Neural progenitor cell (in vitro differentiated cells): ENCODE results near the gene ITPR1. TPM values are rescaled to one million over a fixed set of nuclear protein-coding genes. Genes with fewer than 3 reads are reported as not detected.

Source experiments
- DNase-seq: peaks from one replicate; pipeline ENCODE4 v3.0.0-alpha.2; 2016; ENCODE audit warnings: low spot score
- H2AFZ ChIP-seq: fragments of 200-600 bp; sonication (generic); replicated peaks from 2 replicates; pipeline ENCODE4 v1.6.1; 2016; ENCODE audit warnings: antibody characterized with exemption
- H3F3A ChIP-seq: fragments of 200-600 bp; sonication (generic); 2 replicates; pipeline ENCODE4 v1.6.1; 2016; ENCODE audit warnings: antibody characterized with exemption, low read depth
- H3K27ac ChIP-seq: fragments of 200-600 bp; sonication (generic); 2 replicates; pipeline ENCODE4 v1.5.1; 2016; ENCODE audit warnings: mild to moderate bottlenecking
- H3K27me3 ChIP-seq: fragments of 200-600 bp; sonication (generic); 2 replicates; pipeline ENCODE4 v1.6.1; 2016; ENCODE audit warnings: mild to moderate bottlenecking, moderate library complexity
- H3K36me3 ChIP-seq: fragments of 200-600 bp; sonication (generic); 2 replicates; pipeline ENCODE4 v1.5.1; 2016
- H3K4me1 ChIP-seq: fragments of 200-600 bp; sonication (generic); 2 replicates; pipeline ENCODE4 v1.6.1; 2016; ENCODE audit warnings: mixed run types
- H3K4me2 ChIP-seq: fragments of 200-600 bp; sonication (generic); 2 replicates; pipeline ENCODE4 v1.6.1; 2016
- H3K4me3 ChIP-seq: fragments of 200-600 bp; sonication (generic); 2 replicates; pipeline ENCODE4 v1.5.1; 2016
- H3K79me2 ChIP-seq: fragments of 200-600 bp; sonication (generic); 2 replicates; pipeline ENCODE4 v1.6.1; 2016; ENCODE audit warnings: low read depth
- H3K9ac ChIP-seq: fragments of 200-600 bp; sonication (generic); 2 replicates; pipeline ENCODE4 v1.6.1; 2016
- H3K9me3 ChIP-seq: fragments of 200-600 bp; sonication (generic); 2 replicates; pipeline ENCODE4 v1.5.1; 2016; ENCODE audit warnings: low read depth
- H4K20me1 ChIP-seq: fragments of 200-600 bp; sonication (generic); 2 replicates; pipeline ENCODE4 v1.6.1; 2016; ENCODE audit warnings: low read depth
- H3K27ac Mint-ChIP-seq: 3 replicates; pipeline ENCODE4 v1.8.0; 2021; ENCODE audit warnings: mixed read lengths
- H3K27me3 Mint-ChIP-seq: 2 replicates; pipeline ENCODE4 v1.8.0; 2022; ENCODE audit warnings: low read depth, mild to moderate bottlenecking, inconsistent platforms, moderate library complexity, mixed read lengths; ENCODE audit not compliant: insufficient read depth
- H3K36me3 Mint-ChIP-seq: 3 replicates; pipeline ENCODE4 v1.8.0; 2021; ENCODE audit warnings: mixed read lengths
- H3K4me1 Mint-ChIP-seq: 3 replicates; pipeline ENCODE4 v1.8.0; 2021; ENCODE audit warnings: mixed read lengths
- H3K4me3 Mint-ChIP-seq: 3 replicates; pipeline ENCODE4 v1.8.0; 2021; ENCODE audit warnings: mild to moderate bottlenecking, moderate library complexity, mixed read lengths
- H3K9me3 Mint-ChIP-seq: 3 replicates; pipeline ENCODE4 v1.8.0; 2020; ENCODE audit warnings: mixed read lengths
- EZH2 ChIP-seq: fragments of 200-600 bp; sonication (generic); IDR thresholded peaks from 2 replicates; pipeline ENCODE4 v1.6.1; 2017; ENCODE audit warnings: antibody characterized with exemption, mild to moderate bottlenecking, moderate library complexity
- EZH2phosphoT487 ChIP-seq: fragments of 200-600 bp; sonication (generic); IDR thresholded peaks from 2 replicates; pipeline ENCODE4 v1.6.1; 2017; ENCODE audit warnings: antibody characterized with exemption
- total RNA-seq: library from RNA; depleted of rRNA; stranded (reverse); fragments of >200 nt; gene quantifications from 2 replicates; pipeline ENCODE4 v1.2.3, GENCODE V29; 2015; ENCODE audit warnings: low replicate concordance
- TF ChIP-seq, protein P1 (sequence below): fragments of 200-600 bp; sonication (generic); IDR thresholded peaks from 2 replicates; pipeline ENCODE4 v1.5.1; 2017; ENCODE audit warnings: antibody characterized with exemption, mild to moderate bottlenecking

The ITPR1 gene
- total RNA-seq, 1 donor from 2014 or later = 5.0 TPM

DNA sequence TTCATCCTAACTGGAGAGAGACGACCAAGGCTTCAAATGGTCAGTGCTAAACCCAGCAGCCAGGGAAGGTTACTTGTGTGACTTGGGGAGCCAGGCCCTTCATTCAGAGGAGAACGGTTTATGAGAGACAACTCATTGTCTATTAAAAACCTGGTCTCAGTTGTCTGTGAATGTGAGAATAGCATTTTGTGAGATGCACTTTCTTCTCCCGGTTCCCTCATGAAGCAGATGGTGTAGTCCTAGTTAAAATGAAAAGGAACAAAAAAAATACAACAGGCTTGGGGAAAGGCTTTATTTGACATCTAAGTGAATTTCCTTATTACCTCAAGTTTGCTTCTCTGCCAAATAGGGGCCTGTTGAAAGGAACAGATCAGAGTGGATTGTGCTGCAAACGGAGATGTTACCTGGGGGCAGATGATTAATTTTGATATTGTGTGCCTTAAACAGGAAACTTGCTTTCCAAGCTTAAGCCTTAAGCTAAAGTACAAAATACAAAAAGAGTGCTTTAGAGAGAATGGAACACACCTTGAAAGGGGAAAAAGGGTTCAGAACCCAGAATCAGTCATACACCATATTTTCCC, 283.3 kb downstream of the ITPR1 start:
- Histone ChIP-seq H3K9ac (no peak overlapping the region), H3K4me1 (no peaks in the 10 kb centered on the region), H3K9me3 (no peaks in the 10 kb centered on the region), H3F3A (no peaks in the 10 kb centered on the region), H3K4me3 (no peak overlapping the region), H2AFZ (no peak overlapping the region), H3K36me3 (no peaks in the 10 kb centered on the region), H4K20me1 (no peaks in the 10 kb centered on the region), H3K79me2 (no peaks in the 10 kb centered on the region), H3K27me3 (no peaks in the 10 kb centered on the region), H3K27ac (no peak overlapping the region), H3K4me2 (no peak overlapping the region)
- Mint-ChIP-seq H3K4me3 (no peak overlapping the region), H3K27me3 (no peaks in the 10 kb centered on the region), H3K9me3 (no peaks in the 10 kb centered on the region), H3K27ac (no peak overlapping the region), H3K36me3 (peaks cover 2% of the 10 kb centered on the region), H3K4me1 (no peaks in the 10 kb centered on the region)
- TF ChIP-seq, protein P1, sequence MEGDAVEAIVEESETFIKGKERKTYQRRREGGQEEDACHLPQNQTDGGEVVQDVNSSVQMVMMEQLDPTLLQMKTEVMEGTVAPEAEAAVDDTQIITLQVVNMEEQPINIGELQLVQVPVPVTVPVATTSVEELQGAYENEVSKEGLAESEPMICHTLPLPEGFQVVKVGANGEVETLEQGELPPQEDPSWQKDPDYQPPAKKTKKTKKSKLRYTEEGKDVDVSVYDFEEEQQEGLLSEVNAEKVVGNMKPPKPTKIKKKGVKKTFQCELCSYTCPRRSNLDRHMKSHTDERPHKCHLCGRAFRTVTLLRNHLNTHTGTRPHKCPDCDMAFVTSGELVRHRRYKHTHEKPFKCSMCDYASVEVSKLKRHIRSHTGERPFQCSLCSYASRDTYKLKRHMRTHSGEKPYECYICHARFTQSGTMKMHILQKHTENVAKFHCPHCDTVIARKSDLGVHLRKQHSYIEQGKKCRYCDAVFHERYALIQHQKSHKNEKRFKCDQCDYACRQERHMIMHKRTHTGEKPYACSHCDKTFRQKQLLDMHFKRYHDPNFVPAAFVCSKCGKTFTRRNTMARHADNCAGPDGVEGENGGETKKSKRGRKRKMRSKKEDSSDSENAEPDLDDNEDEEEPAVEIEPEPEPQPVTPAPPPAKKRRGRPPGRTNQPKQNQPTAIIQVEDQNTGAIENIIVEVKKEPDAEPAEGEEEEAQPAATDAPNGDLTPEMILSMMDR = no peak
- TF ChIP-seq EZH2phosphoT487 (no peak), EZH2 (no peak)
- no peak for DNase-seq

GRCh38 chr3:4776980-4777581, 283.9 kb downstream of the ITPR1 start:
- H3K9me3 ChIP-seq = no peaks in the 10 kb centered on the region
- Mint-ChIP-seq H3K9me3 (no peaks in the 10 kb centered on the region), H3K4me3 (no peak overlapping the region), H3K27me3 (no peaks in the 10 kb centered on the region), H3K4me1 (no peaks in the 10 kb centered on the region), H3K36me3 (peaks cover 2% of the 10 kb centered on the region), H3K27ac (no peak overlapping the region)
- H3K79me2 ChIP-seq = no peaks in the 10 kb centered on the region
- no peaks in the 10 kb centered on the region for H3F3A ChIP-seq
- H3K27me3 ChIP-seq = no peaks in the 10 kb centered on the region
- H4K20me1 ChIP-seq = no peaks in the 10 kb centered on the region
- no peak overlapping the region for H2AFZ ChIP-seq
- TF ChIP-seq EZH2 = no peak
- no peak for TF ChIP-seq EZH2phosphoT487
- TF ChIP-seq, protein P1 = no peak
- no peak overlapping the region for H3K27ac ChIP-seq
- no peak for DNase-seq
- no peak overlapping the region for H3K4me3 ChIP-seq
- no peak overlapping the region for H3K9ac ChIP-seq
- H3K4me1 ChIP-seq = no peaks in the 10 kb centered on the region
- H3K4me2 ChIP-seq = no peak overlapping the region
- H3K36me3 ChIP-seq = no peaks in the 10 kb centered on the region

- peaks cover 2% of the 10 kb centered on the region for H3K36me3 Mint-ChIP-seq
- TF ChIP-seq, protein P1 = no peak
- TF ChIP-seq EZH2 = no peak
- TF ChIP-seq EZH2phosphoT487 = no peak
- Histone ChIP-seq H3K36me3 (no peaks in the 10 kb centered on the region), H3K27ac (no peak overlapping the region), H3K4me3 (no peak overlapping the region), H3K9me3 (no peaks in the 10 kb centered on the region), H3K4me2 (no peak overlapping the region), H3K27me3 (no peaks in the 10 kb centered on the region), H3F3A (no peaks in the 10 kb centered on the region), H4K20me1 (no peaks in the 10 kb centered on the region), H3K9ac (no peak overlapping the region), H2AFZ (no peak overlapping the region), H3K4me1 (no peaks in the 10 kb centered on the region), H3K79me2 (no peaks in the 10 kb centered on the region)
- no peaks in the 10 kb centered on the region for H3K9me3 Mint-ChIP-seq
- H3K27me3 Mint-ChIP-seq = no peaks in the 10 kb centered on the region
- no peak overlapping the region for H3K27ac Mint-ChIP-seq
- no peak for DNase-seq
- H3K4me1 Mint-ChIP-seq = no peaks in the 10 kb centered on the region
- no peak overlapping the region for H3K4me3 Mint-ChIP-seq
Observed at GRCh38 chr3:4778119-4778518, 285.0 kb downstream of the ITPR1 start.
